GM23338 (cell line): ENCODE data around the gene CD40. TPM values are rescaled to one million over a fixed set of nuclear protein-coding genes. Genes with fewer than 3 reads are reported as not detected.

Experiments used
- ATAC-seq: fragments of 200-7000 bp; cut with Tn5 transposase; 3 replicates; pipeline ENCODE4 v1.9.1; 2020
- DNase-seq: peaks from one replicate; pipeline ENCODE4 v3.0.0-alpha.2; 2015; ENCODE audit warnings: low spot score
- H2AFZ ChIP-seq: fragments of 200-600 bp; sonication (generic); 2 replicates; pipeline ENCODE4 v1.8.0; 2016; ENCODE audit warnings: antibody characterized with exemption, mild to moderate bottlenecking, moderate library complexity
- H3F3A ChIP-seq: fragments of 200-600 bp; sonication (generic); replicated peaks from 2 replicates; pipeline ENCODE4 v1.8.0; 2017; ENCODE audit warnings: antibody characterized with exemption, mixed run types, low read depth
- H3K27ac ChIP-seq: fragments of 200-600 bp; sonication (generic); 2 replicates; pipeline ENCODE4 v1.6.1; 2016; ENCODE audit warnings: low read depth
- H3K27me3 ChIP-seq: fragments of 200-600 bp; sonication (generic); 2 replicates; pipeline ENCODE4 v1.8.0; 2016; ENCODE audit warnings: mild to moderate bottlenecking, mixed run types, moderate library complexity; ENCODE audit not compliant: insufficient read depth
- H3K36me3 ChIP-seq: fragments of 200-600 bp; sonication (generic); 2 replicates; pipeline ENCODE4 v1.8.0; 2016; ENCODE audit warnings: mild to moderate bottlenecking; ENCODE audit not compliant: insufficient read depth
- H3K4me1 ChIP-seq: fragments of 200-600 bp; sonication (generic); 2 replicates; pipeline ENCODE4 v1.8.0; 2016; ENCODE audit warnings: mild to moderate bottlenecking, moderate library complexity; ENCODE audit not compliant: insufficient read depth
- H3K4me2 ChIP-seq: fragments of 200-600 bp; sonication (generic); 2 replicates; pipeline ENCODE4 v1.7.1; 2017; ENCODE audit warnings: mixed run types
- H3K4me3 ChIP-seq: fragments of 200-600 bp; sonication (generic); 2 replicates; pipeline ENCODE4 v1.6.1; 2016; ENCODE audit warnings: mixed run types
- H3K79me2 ChIP-seq: fragments of 200-600 bp; sonication (generic); replicated peaks from 2 replicates; pipeline ENCODE4 v1.8.0; 2017; ENCODE audit warnings: mild to moderate bottlenecking; ENCODE audit not compliant: insufficient read depth
- H3K9me2 ChIP-seq: fragments of 200-600 bp; sonication (generic); 2 replicates; pipeline ENCODE4 v1.8.0; 2017; ENCODE audit not compliant: insufficient read depth
- H4K20me1 ChIP-seq: fragments of 200-600 bp; sonication (generic); replicated peaks from 2 replicates; pipeline ENCODE4 v1.8.0; 2017; ENCODE audit warnings: mild to moderate bottlenecking; ENCODE audit not compliant: insufficient read depth
- H3K27ac Mint-ChIP-seq: 2 replicates; pipeline ENCODE4 v1.8.0; 2020; ENCODE audit warnings: inconsistent platforms, mild to moderate bottlenecking, moderate library complexity, mixed read lengths
- H3K27me3 Mint-ChIP-seq: 3 replicates; pipeline ENCODE4 v1.8.0; 2022; ENCODE audit warnings: low read depth, mild to moderate bottlenecking, moderate library complexity, mixed read lengths, inconsistent platforms; ENCODE audit not compliant: insufficient read depth, poor library complexity
- H3K36me3 Mint-ChIP-seq: 3 replicates; pipeline ENCODE4 v1.8.0; 2021; ENCODE audit warnings: low read depth, mild to moderate bottlenecking, inconsistent platforms, moderate library complexity, mixed read lengths
- H3K4me1 Mint-ChIP-seq: 3 replicates; pipeline ENCODE4 v1.8.0; 2020; ENCODE audit warnings: mild to moderate bottlenecking, inconsistent platforms, mixed read lengths
- H3K4me3 Mint-ChIP-seq: 3 replicates; pipeline ENCODE4 v1.8.0; 2021; ENCODE audit warnings: moderate library complexity, mild to moderate bottlenecking, inconsistent platforms, mixed read lengths
- H3K9me3 Mint-ChIP-seq: 3 replicates; pipeline ENCODE4 v1.8.0; 2020; ENCODE audit warnings: moderate library complexity, mild to moderate bottlenecking, inconsistent platforms, mixed read lengths
- CREB1 ChIP-seq: fragments of 250-450 bp; sonication (Bioruptor Pico); IDR thresholded peaks from 2 replicates; pipeline ENCODE4 v1.5.0; 2020; ENCODE audit warnings: low read depth, mild to moderate bottlenecking, moderate library complexity
- CTCF ChIP-seq, 2 experiments: fragments of 200-600 bp in 1 of 2; sonication (generic) in 1 of 2; conservative IDR thresholded peaks; 2 replicates each; pipeline versions ENCODE4 v1.5.1 to v1.6.1; 2016 to 2017; ENCODE audit warnings: antibody characterized with exemption in 2 of 2, low read depth in 2 of 2, mild to moderate bottlenecking in 2 of 2, moderate library complexity in 1 of 2
- ETS1 ChIP-seq: IDR thresholded peaks from 2 replicates; pipeline ENCODE4 v1.6.1; 2016; ENCODE audit warnings: antibody characterized with exemption
- EZH2 ChIP-seq: fragments of 200-600 bp; sonication (generic); IDR thresholded peaks from one replicate; pipeline ENCODE4 v1.8.0; 2017; ENCODE audit warnings: antibody characterized with exemption, mild to moderate bottlenecking, low read depth; ENCODE audit not compliant: unreplicated experiment
- EZH2phosphoT487 ChIP-seq: fragments of 200-600 bp; sonication (generic); IDR thresholded peaks from one replicate; pipeline ENCODE4 v1.8.1; 2018; ENCODE audit warnings: antibody characterized with exemption; ENCODE audit not compliant: unreplicated experiment
- JUNB ChIP-seq: IDR thresholded peaks from one replicate; pipeline ENCODE4 v1.6.1; 2016; ENCODE audit warnings: antibody characterized with exemption; ENCODE audit not compliant: unreplicated experiment
- NANOG ChIP-seq: IDR thresholded peaks from 2 replicates; pipeline ENCODE4 v1.6.1; 2016; ENCODE audit warnings: antibody characterized with exemption, borderline replicate concordance
- POLR2AphosphoS5 ChIP-seq: IDR thresholded peaks from 2 replicates; pipeline ENCODE4 v1.6.1; 2016; ENCODE audit warnings: antibody characterized with exemption, low read depth
- REST ChIP-seq: IDR thresholded peaks from one replicate; pipeline ENCODE4 v1.6.1; 2018; ENCODE audit warnings: antibody characterized with exemption; ENCODE audit not compliant: unreplicated experiment
- STAT1 ChIP-seq: IDR thresholded peaks from one replicate; pipeline ENCODE4 v1.6.1; 2016; ENCODE audit warnings: antibody characterized with exemption; ENCODE audit not compliant: unreplicated experiment
- ZNF114 ChIP-seq: fragments of 250-450 bp; sonication (Bioruptor Pico); IDR thresholded peaks from 2 replicates; pipeline ENCODE4 v1.5.0; 2020; ENCODE audit warnings: mild to moderate bottlenecking, moderate library complexity
- ZNF331 ChIP-seq: fragments of 250-450 bp; sonication (Bioruptor Pico); IDR thresholded peaks from 2 replicates; pipeline ENCODE4 v1.5.0; 2020; ENCODE audit warnings: low read depth, mild to moderate bottlenecking, moderate library complexity
- ZNF462 ChIP-seq: fragments of 250-450 bp; sonication (Bioruptor Pico); IDR thresholded peaks from 2 replicates; pipeline ENCODE4 v1.5.0; 2020; ENCODE audit warnings: mild to moderate bottlenecking, moderate library complexity
- polyA plus RNA-seq: library from polyadenylated mRNA; unstranded; fragments of >200 nt; fragmentation: Nextera tagmentation; extraction: Ambion mirVana; gene quantifications from 2 replicates; pipeline ENCODE4 v1.2.1, GENCODE V29; 2016
- total RNA-seq: library from RNA; depleted of rRNA; stranded (reverse); fragments of >200 nt; shearing (Covaris generic); gene quantifications from 2 replicates; pipeline ENCODE4 v1.2.3, GENCODE V29; 2014

The CD40 gene
- total and polyA plus RNA-seq, 2 experiments from 2014 or later: 15.4 to 18.9 TPM

GRCh38 chr20:46127396-46128010 is 9.4 kb downstream of the CD40 start:
- Histone ChIP-seq H3K4me2 (no peak overlapping the region), H3K79me2 (no peaks in the 10 kb centered on the region), H3K36me3 (no peaks in the 10 kb centered on the region), H4K20me1 (no peaks in the 10 kb centered on the region; the same call in 1 of the 2 replicates), H3K9me2 (no peaks in the 10 kb centered on the region), H3F3A (no peaks in the 10 kb centered on the region), H3K4me1 (no peaks in the 10 kb centered on the region), H3K4me3 (no peak overlapping the region), H2AFZ (no peak overlapping the region), H3K27me3 (peaks cover 11% of the 10 kb centered on the region; the same call in 1 of the 2 replicates), H3K27ac (no peak overlapping the region)
- Mint-ChIP-seq H3K9me3 (no peaks in the 10 kb centered on the region; the same call in 2 of the 3 replicates), H3K36me3 (peaks cover 23% of the 10 kb centered on the region), H3K27ac (no peak overlapping the region), H3K27me3 (peaks cover 5% of the 10 kb centered on the region), H3K4me1 (peaks cover 4% of the 10 kb centered on the region; the same call in 2 of the 3 replicates), H3K4me3 (no peak overlapping the region)
- DNase-seq (no peak), ATAC-seq (no peak)
- TF ChIP-seq CTCF (conservative IDR thresholded peaks at IDR 0.05; ENCODE audit: low read depth in 2 of 2): no peak
- no peak for TF ChIP-seq EZH2
- no peak for TF ChIP-seq JUNB
- TF ChIP-seq STAT1: no peak
- TF ChIP-seq ZNF331 (CRISPR knock-in tag): no peak
- TF ChIP-seq REST: no peak
- TF ChIP-seq POLR2AphosphoS5: no peak
- TF ChIP-seq ETS1: no peak
- no peak for TF ChIP-seq CREB1
- no peak for TF ChIP-seq ZNF462 (CRISPR knock-in tag)
- TF ChIP-seq EZH2phosphoT487: no peak
- no peak for TF ChIP-seq NANOG
- no peak for TF ChIP-seq ZNF114
